Hypothalamus (tissue), 51 donors: ENCODE results near the gene JARID2.
"Not testable (repeated sequence)": the region's sequence is repeated elsewhere in the genome, so short reads cannot be mapped to it uniquely, and the experiment has no call there.

ENCODE experiments used
- DNase-seq, 51 donors: peaks; one replicate each; lab custom pipeline; 2025; lab: John Stamatoyannopoulos, UW

Gene JARID2

GRCh38 chr6:15285682-15286294 is 39.9 kb downstream of the JARID2 start:
- no peak for DNase-seq

- DNase-seq, result no peak
Measured at GRCh38 chr6:15287670-15288375, 42.0 kb downstream of the JARID2 start.

- no peak for DNase-seq
Measured at GRCh38 chr6:15288856-15289255, 43.0 kb downstream of the JARID2 start.

GRCh38 chr6:15289456-15289855 is 43.6 kb downstream of the JARID2 start:
- not testable (repeated sequence) for DNase-seq

GRCh38 chr6:15290067-15290680 is 44.3 kb downstream of the JARID2 start:
- DNase-seq, result no peak

- no peak for DNase-seq
Measured at GRCh38 chr6:15290962-15291704, 45.3 kb downstream of the JARID2 start.

- no peak for DNase-seq
Measured at GRCh38 chr6:15292721-15293302, 46.9 kb downstream of the JARID2 start.

- peak in 6 of 51 donors; percentile 4 to 13 (median 11) for DNase-seq
Measured at GRCh38 chr6:15293674-15294073, 47.8 kb downstream of the JARID2 start.

GRCh38 chr6:15294504-15294903 is 48.6 kb downstream of the JARID2 start:
- DNase-seq, result no peak

GRCh38 chr6:15296249-15296648 is 50.4 kb downstream of the JARID2 start:
- no peak for DNase-seq

- DNase-seq, result no peak
Measured at GRCh38 chr6:15296735-15297134, 50.9 kb downstream of the JARID2 start.

GRCh38 chr6:15297167-15297566 is 51.3 kb downstream of the JARID2 start:
- DNase-seq, result not testable (repeated sequence)

GRCh38 chr6:15297895-15298590 is 52.2 kb downstream of the JARID2 start:
- no peak for DNase-seq

- DNase-seq, result peak in 12 of 51 donors; percentile 5 to 24 (median 17)
Measured at GRCh38 chr6:15299430-15300131, 53.7 kb downstream of the JARID2 start.

GRCh38 chr6:15301179-15302006 is 55.5 kb downstream of the JARID2 start:
- DNase-seq, result no peak

- DNase-seq, result no peak
Measured at GRCh38 chr6:15303162-15303919, 57.5 kb downstream of the JARID2 start.

GRCh38 chr6:15303920-15304291 is 58.0 kb downstream of the JARID2 start:
- DNase-seq, result no peak
